ENCODE measurements around the gene CLOCK.

Gene CLOCK

GRCh38 chr4:55540271-55540670 lies 6.4 kb downstream of the CLOCK start:
- no peak for DNase-seq (ENCODE audit: low read depth in 2 of 2)

- DNase-seq (ENCODE audit: low read depth in 2 of 2), result no peak
These were observed 7.1 kb downstream of the CLOCK start for GRCh38 chr4:55539658-55540057.

- DNase-seq (ENCODE audit: low read depth in 2 of 2), result no peak
These were observed 8.2 kb downstream of the CLOCK start for GRCh38 chr4:55538531-55538930.

GRCh38 chr4:55534306-55534705 lies 12.4 kb downstream of the CLOCK start:
- DNase-seq (ENCODE audit: low read depth in 2 of 2), result no peak

GRCh38 chr4:55530691-55531090 lies 16.0 kb downstream of the CLOCK start:
- no peak for DNase-seq (ENCODE audit: low read depth in 2 of 2)

GRCh38 chr4:55530167-55530566 lies 16.5 kb downstream of the CLOCK start:
- no peak for DNase-seq (ENCODE audit: low read depth in 2 of 2)

GRCh38 chr4:55528491-55528890 lies 18.2 kb downstream of the CLOCK start:
- DNase-seq (ENCODE audit: low read depth in 2 of 2), result no peak

- DNase-seq (ENCODE audit: low read depth in 2 of 2), result no peak
These were observed 21.7 kb downstream of the CLOCK start for GRCh38 chr4:55524844-55525571.

GRCh38 chr4:55518442-55518841 lies 28.3 kb downstream of the CLOCK start:
- DNase-seq (ENCODE audit: low read depth in 2 of 2), result no peak

- DNase-seq (ENCODE audit: low read depth in 2 of 2), result no peak
These were observed 29.0 kb downstream of the CLOCK start for GRCh38 chr4:55517526-55518229.

- DNase-seq (ENCODE audit: low read depth in 2 of 2), result no peak
These were observed 33.7 kb downstream of the CLOCK start for GRCh38 chr4:55512922-55513571.

- no peak for DNase-seq (ENCODE audit: low read depth in 2 of 2)
These were observed 34.6 kb downstream of the CLOCK start for GRCh38 chr4:55512077-55512476.

- no peak for DNase-seq (ENCODE audit: low read depth in 2 of 2)
These were observed 36.0 kb downstream of the CLOCK start for GRCh38 chr4:55510685-55511084.

- DNase-seq (ENCODE audit: low read depth in 2 of 2), result no peak
These were observed 37.4 kb downstream of the CLOCK start for GRCh38 chr4:55509266-55509665.

GRCh38 chr4:55507612-55508011 lies 39.1 kb downstream of the CLOCK start:
- no peak for DNase-seq (ENCODE audit: low read depth in 2 of 2)

GRCh38 chr4:55503169-55503568 lies 43.5 kb downstream of the CLOCK start:
- DNase-seq (ENCODE audit: low read depth in 2 of 2), result no peak

GRCh38 chr4:55500072-55500471 lies 46.6 kb downstream of the CLOCK start:
- DNase-seq (ENCODE audit: low read depth in 2 of 2), result no peak

- DNase-seq (ENCODE audit: low read depth in 2 of 2), result no peak
These were observed 47.2 kb downstream of the CLOCK start for GRCh38 chr4:55499495-55499894.

- DNase-seq (ENCODE audit: low read depth in 2 of 2), result no peak
These were observed 48.7 kb downstream of the CLOCK start for GRCh38 chr4:55498051-55498450.

GRCh38 chr4:55491486-55491885 lies 55.2 kb downstream of the CLOCK start:
- no peak for DNase-seq (ENCODE audit: low read depth in 2 of 2)

- DNase-seq (ENCODE audit: low read depth in 2 of 2), result no peak
These were observed 58.0 kb downstream of the CLOCK start for GRCh38 chr4:55488716-55489115.

- no peak for DNase-seq (ENCODE audit: low read depth in 2 of 2)
These were observed 60.9 kb downstream of the CLOCK start for GRCh38 chr4:55485821-55486220.

- DNase-seq (ENCODE audit: low read depth in 2 of 2), result no peak
These were observed 63.4 kb downstream of the CLOCK start for GRCh38 chr4:55483315-55483714.
